DOHH2 (cell line): Measurements from ENCODE around the gene NAPG.

Experiments
- EZH2phosphoT487 ChIP-seq: fragments of 200-600 bp; sonication (generic); IDR thresholded peaks from 2 replicates; pipeline ENCODE4 v1.6.1; 2017; ENCODE audit warnings: borderline replicate concordance, mild to moderate bottlenecking, antibody characterized with exemption, low read length, moderate library complexity, mixed read lengths
- TF ChIP-seq, protein P1 (sequence below): fragments of 200-600 bp; sonication (generic); IDR thresholded peaks from one replicate; pipeline ENCODE4 v1.5.1; 2014; ENCODE audit warnings: antibody characterized with exemption, mild to moderate bottlenecking, low read depth, low read length; ENCODE audit not compliant: poor library complexity, severe bottlenecking

DNA sequence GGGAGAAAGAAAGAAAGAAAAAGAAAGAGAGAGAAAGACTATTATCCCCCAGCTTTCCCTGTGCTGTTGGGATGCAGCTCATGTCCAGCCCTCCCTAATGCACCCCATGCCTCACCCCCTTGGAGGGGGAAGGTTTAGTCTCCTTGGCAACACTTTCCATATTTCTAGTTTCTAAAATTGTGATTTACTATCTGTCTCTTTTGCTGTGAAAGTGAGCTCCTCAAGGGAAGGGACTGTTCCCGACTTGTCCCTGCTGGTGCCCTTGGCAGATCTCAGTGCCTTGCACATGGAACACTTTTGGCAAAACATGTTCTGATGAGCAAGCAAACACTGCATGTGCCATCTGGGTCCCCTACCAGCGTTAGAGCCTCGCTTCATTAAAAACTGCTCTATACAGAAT lies 11.7 kb upstream of the NAPG start:
- TF ChIP-seq, protein P1, sequence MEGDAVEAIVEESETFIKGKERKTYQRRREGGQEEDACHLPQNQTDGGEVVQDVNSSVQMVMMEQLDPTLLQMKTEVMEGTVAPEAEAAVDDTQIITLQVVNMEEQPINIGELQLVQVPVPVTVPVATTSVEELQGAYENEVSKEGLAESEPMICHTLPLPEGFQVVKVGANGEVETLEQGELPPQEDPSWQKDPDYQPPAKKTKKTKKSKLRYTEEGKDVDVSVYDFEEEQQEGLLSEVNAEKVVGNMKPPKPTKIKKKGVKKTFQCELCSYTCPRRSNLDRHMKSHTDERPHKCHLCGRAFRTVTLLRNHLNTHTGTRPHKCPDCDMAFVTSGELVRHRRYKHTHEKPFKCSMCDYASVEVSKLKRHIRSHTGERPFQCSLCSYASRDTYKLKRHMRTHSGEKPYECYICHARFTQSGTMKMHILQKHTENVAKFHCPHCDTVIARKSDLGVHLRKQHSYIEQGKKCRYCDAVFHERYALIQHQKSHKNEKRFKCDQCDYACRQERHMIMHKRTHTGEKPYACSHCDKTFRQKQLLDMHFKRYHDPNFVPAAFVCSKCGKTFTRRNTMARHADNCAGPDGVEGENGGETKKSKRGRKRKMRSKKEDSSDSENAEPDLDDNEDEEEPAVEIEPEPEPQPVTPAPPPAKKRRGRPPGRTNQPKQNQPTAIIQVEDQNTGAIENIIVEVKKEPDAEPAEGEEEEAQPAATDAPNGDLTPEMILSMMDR = no peak
- TF ChIP-seq EZH2phosphoT487 = no peak
